TTC549 (cell line): Measurements from ENCODE around the gene TLR10.

ENCODE experiments used
- FAIRE-seq: peaks from 2 replicates; lab custom pipeline; 2012; peaks lifted over from hg19 to GRCh38; lab: Jason Lieb, UNC

TLR10 gene

DNA sequence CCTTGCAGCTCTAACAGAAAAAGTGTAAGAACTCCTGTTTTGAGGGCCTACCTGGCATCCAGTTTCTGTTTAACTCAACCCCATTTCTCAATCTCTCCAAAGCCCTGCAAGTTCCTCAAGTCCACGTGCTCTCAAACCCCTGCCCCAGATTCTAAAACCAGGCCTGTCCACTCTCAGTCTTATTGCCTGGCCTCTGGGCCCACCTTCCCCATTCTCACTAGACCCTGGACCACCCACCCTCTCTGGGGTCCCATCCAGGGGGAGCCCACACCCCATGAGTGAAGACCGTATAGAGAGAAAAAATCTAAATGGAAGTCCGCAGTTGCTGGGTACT, 58.3 kb downstream of the TLR10 start:
- FAIRE-seq: no peak

DNA sequence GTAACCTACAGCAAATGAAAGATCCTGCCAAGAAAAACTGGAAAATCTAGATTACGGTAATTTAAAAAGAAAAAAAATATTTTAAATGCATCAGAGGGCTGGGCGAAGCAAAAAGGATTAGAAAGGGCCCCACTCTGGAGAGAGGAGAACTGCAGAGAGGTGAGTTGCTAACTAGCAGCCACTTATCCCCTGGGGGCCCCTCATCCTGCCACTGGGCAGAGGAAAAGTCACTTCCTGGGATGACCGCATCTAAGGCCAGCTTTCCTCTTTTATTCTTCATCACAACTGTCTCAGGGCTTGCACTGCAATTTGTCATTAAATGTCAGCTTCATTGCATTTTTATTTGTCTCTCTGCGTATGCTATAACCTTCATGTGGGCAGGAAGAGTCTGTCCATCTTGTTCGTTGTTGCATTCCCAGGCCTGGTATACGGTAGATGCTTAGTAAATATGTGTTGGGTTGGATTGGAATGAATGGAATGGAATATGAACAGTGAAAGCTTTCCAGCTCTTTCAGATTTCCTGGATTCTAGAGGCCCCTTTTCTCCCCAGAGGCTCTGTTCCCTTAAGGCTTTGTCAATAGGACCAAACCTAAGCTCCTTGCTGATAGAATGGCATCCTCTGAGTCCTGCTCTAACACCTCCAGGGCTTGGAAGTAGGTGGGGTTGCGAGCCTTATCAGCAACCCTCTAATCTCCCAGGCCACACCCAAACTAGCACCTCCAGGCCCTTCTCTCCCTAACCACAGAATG, 58.9 kb downstream of the TLR10 start:
- no peak for FAIRE-seq

DNA sequence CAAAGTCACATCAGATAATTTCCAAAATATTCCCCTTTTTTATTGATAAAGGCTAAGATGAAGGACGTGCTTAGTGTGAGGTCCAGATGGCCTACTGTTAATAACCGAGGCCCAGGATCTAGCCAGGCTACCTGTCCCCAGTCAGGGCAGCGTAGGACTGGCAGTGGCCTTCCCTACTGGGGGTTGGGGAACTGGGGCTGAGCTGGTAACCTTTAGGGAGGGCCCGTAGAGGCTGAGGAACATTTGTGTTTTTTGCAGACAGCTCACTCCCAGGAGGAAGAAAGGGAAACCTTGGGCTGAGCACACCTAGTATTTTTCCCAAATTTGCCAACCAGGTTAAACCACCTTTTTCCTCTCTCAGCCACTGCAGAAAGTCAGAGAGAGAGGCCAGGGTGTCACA, 59.7 kb downstream of the TLR10 start:
- no peak for FAIRE-seq
